ENCODE data around the gene YWHAG. TPM values are rescaled to one million over a fixed set of nuclear protein-coding genes. Genes with fewer than 3 reads are reported as not detected.

The YWHAG gene
- total RNA-seq, 1 experiment from 2014 or later, result 192 TPM

DNA sequence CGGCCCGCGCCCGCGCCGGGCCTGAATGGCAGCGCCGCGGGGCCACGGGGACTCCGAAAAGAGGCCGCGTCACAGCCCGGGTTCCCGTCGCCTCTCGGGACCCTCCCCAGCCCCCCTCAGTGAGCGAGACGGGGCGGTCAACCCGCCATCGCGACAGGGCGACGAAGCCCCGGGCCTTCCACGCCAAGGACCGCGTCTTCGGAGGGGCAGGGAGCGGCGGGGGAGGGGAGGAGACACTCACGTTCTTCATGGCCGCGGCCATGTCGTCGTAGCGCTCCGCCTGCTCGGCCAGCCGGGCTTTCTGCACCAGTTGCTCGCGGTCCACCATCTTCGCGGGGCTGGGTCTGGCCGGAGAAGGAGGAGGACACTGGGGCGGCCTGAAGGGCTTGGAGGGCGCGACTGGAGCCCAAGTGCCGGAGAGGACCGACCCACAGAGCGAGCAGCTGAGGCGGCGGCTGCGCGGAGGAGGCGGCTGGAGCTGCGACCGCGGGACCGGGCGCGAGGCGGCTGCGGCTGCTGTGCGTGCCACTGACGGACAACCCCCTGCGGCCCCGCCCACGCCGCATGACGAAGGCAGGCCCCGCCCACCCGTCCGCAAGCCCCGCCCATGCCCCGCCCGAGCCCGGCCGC is at the start of gene YWHAG (continued):
- no peak for TF ChIP-seq GTF2I (CRISPR knock-in tag; conservative IDR thresholded peaks at IDR 0.05)
- peak; percentile 90 for TF ChIP-seq HMGXB4 (CRISPR knock-in tag; IDR thresholded peaks at IDR 0.05)
- TF ChIP-seq RORB (CRISPR knock-in tag; IDR thresholded peaks at IDR 0.05), result no peak

DNA sequence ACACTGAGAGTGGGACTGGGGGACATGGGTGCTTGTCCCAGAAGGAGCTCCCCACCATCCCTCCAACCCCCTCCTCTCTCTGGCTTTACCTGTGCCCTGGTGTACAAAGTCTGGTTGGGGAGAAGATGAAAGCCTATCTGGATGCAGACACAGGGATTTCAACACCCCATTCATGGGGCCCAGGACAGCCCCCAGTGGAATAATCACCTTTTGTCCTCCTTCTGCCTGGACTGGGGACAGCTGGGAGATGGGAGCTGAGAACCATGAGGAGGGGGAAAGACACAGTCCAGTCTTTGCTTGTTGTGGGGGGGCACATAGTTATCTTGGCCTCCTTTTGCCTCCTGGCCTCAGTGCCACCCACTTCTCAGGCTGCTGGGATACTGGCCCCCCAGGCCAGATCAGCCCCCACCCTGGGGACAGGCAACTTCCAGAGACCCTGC is 49.4 kb upstream of the YWHAG start:
- Mint-ChIP-seq H3K27me3 (ENCODE audit: low read depth) (no peaks in the 10 kb centered on the region), H3K9me3 (no peaks in the 10 kb centered on the region), H3K27ac (no peak overlapping the region), H3K4me3 (peak overlapping the region; percentile 79), H3K4me1 (peaks cover 23% of the 10 kb centered on the region), H3K36me3 (no peaks in the 10 kb centered on the region)
- CTCF ChIA-PET, result interaction anchor here (1.9 kb wide), 1 partner anchor 16 kb away, joined by 5 read pairs; no protein-coding TSS in a partner anchor
- no peak for ATAC-seq
- POLR2A ChIA-PET, result interaction anchor here (1.3 to 1.5 kb wide), 3 partner anchors 12 to 90 kb away, joined by 3 to 6 read pairs (median 4); no protein-coding TSS in a partner anchor
- TF ChIP-seq, protein P1, sequence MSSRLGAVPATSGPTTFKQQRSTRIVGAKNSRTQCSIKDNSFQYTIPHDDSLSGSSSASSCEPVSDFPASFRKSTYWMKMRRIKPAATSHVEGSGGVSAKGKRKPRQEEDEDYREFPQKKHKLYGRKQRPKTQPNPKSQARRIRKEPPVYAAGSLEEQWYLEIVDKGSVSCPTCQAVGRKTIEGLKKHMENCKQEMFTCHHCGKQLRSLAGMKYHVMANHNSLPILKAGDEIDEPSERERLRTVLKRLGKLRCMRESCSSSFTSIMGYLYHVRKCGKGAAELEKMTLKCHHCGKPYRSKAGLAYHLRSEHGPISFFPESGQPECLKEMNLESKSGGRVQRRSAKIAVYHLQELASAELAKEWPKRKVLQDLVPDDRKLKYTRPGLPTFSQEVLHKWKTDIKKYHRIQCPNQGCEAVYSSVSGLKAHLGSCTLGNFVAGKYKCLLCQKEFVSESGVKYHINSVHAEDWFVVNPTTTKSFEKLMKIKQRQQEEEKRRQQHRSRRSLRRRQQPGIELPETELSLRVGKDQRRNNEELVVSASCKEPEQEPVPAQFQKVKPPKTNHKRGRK (CRISPR knock-in tag; IDR thresholded peaks at IDR 0.05; ENCODE audit: borderline replicate concordance), result no peak
- no peak for TF ChIP-seq ZNF396 (CRISPR knock-in tag; IDR thresholded peaks at IDR 0.05; ENCODE audit: borderline replicate concordance)
- TF ChIP-seq GRHL2 (CRISPR knock-in tag; IDR thresholded peaks at IDR 0.05; ENCODE audit: insufficient replicate concordance, severe bottlenecking), result no peak
- no peak for TF ChIP-seq ZBTB21 (CRISPR knock-in tag; IDR thresholded peaks at IDR 0.05; ENCODE audit: borderline replicate concordance)
- TF ChIP-seq HMGXB4 (CRISPR knock-in tag; IDR thresholded peaks at IDR 0.05), result no peak
- TF ChIP-seq ELF4 (CRISPR knock-in tag; IDR thresholded peaks at IDR 0.05; ENCODE audit: low read depth), result no peak
- no peak for TF ChIP-seq CTCF (IDR thresholded peaks at IDR 0.05)
- no peak for TF ChIP-seq ZNF121 (CRISPR knock-in tag; IDR thresholded peaks at IDR 0.05)
- no peak for TF ChIP-seq EMX1 (CRISPR knock-in tag; IDR thresholded peaks at IDR 0.05)
- no peak for TF ChIP-seq IRF1 (CRISPR knock-in tag; IDR thresholded peaks at IDR 0.05)
- TF ChIP-seq, protein P2, sequence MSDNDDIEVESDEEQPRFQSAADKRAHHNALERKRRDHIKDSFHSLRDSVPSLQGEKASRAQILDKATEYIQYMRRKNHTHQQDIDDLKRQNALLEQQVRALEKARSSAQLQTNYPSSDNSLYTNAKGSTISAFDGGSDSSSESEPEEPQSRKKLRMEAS (CRISPR knock-in tag; IDR thresholded peaks at IDR 0.05), result no peak
- no peak for TF ChIP-seq RELA (CRISPR knock-in tag; IDR thresholded peaks at IDR 0.05; ENCODE audit: borderline replicate concordance)
- no peak for TF ChIP-seq SMAD4 (CRISPR knock-in tag; IDR thresholded peaks at IDR 0.05)
- no peak for TF ChIP-seq OVOL2 (CRISPR knock-in tag; IDR thresholded peaks at IDR 0.05; ENCODE audit: borderline replicate concordance)
- TF ChIP-seq ZNF232 (CRISPR knock-in tag; IDR thresholded peaks at IDR 0.05), result no peak
- no peak for TF ChIP-seq CREM (CRISPR knock-in tag; IDR thresholded peaks at IDR 0.05)
- TF ChIP-seq, protein P3, sequence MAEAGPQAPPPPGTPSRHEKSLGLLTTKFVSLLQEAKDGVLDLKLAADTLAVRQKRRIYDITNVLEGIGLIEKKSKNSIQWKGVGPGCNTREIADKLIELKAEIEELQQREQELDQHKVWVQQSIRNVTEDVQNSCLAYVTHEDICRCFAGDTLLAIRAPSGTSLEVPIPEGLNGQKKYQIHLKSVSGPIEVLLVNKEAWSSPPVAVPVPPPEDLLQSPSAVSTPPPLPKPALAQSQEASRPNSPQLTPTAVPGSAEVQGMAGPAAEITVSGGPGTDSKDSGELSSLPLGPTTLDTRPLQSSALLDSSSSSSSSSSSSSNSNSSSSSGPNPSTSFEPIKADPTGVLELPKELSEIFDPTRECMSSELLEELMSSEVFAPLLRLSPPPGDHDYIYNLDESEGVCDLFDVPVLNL (CRISPR knock-in tag; IDR thresholded peaks at IDR 0.05; ENCODE audit: borderline replicate concordance, low read depth), result no peak
- TF ChIP-seq, protein P4, sequence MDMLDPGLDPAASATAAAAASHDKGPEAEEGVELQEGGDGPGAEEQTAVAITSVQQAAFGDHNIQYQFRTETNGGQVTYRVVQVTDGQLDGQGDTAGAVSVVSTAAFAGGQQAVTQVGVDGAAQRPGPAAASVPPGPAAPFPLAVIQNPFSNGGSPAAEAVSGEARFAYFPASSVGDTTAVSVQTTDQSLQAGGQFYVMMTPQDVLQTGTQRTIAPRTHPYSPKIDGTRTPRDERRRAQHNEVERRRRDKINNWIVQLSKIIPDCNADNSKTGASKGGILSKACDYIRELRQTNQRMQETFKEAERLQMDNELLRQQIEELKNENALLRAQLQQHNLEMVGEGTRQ (CRISPR knock-in tag; IDR thresholded peaks at IDR 0.05), result no peak
- TF ChIP-seq, protein P5, sequence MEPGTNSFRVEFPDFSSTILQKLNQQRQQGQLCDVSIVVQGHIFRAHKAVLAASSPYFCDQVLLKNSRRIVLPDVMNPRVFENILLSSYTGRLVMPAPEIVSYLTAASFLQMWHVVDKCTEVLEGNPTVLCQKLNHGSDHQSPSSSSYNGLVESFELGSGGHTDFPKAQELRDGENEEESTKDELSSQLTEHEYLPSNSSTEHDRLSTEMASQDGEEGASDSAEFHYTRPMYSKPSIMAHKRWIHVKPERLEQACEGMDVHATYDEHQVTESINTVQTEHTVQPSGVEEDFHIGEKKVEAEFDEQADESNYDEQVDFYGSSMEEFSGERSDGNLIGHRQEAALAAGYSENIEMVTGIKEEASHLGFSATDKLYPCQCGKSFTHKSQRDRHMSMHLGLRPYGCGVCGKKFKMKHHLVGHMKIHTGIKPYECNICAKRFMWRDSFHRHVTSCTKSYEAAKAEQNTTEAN (CRISPR knock-in tag; IDR thresholded peaks at IDR 0.05), result no peak
- TF ChIP-seq NFATC4 (CRISPR knock-in tag; IDR thresholded peaks at IDR 0.05), result no peak
- DNase-seq (ENCODE audit: low spot score), result no peak
